Measurements from ENCODE around the gene UNC80.

The UNC80 gene

DNA sequence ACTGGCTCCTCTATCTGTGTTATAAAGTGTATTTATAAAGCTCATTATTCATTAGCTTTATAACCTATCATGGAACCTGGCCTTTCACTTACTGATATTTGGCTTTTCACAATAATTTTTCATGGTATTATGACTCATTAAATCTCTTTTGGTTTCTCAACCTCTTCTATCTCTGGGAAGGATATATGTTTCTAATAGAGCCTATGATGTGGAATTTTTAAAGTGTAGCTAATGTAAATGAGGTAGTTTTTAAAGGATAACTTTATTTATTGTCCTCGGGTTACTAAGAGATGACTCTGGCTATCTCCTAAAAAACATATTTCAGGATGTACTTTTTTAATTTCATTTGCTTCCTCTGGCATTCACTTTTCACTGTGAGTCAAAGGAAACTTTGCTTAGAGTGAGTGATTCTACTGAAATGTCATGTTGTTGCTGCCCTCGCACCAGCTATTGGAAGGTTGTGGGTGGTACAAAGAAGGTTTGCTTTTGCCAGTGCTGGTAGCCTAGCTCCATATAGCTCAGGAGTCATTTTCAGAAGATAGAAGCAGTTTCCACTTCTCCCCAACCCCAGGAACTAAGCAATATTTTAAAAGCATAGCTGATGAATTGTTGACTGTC is 145.6 kb downstream of the UNC80 start:
- DNase-seq, result no peak

- DNase-seq, result no peak
Observed at GRCh38 chr2:209918251-209918650, 146.6 kb downstream of the UNC80 start.

GRCh38 chr2:209922116-209922515 is 150.5 kb downstream of the UNC80 start:
- no peak for DNase-seq

GRCh38 chr2:209929369-209929768 is 157.7 kb downstream of the UNC80 start:
- no peak for DNase-seq

- no peak for DNase-seq
Observed at GRCh38 chr2:209933499-209934483, 162.2 kb downstream of the UNC80 start.

DNA sequence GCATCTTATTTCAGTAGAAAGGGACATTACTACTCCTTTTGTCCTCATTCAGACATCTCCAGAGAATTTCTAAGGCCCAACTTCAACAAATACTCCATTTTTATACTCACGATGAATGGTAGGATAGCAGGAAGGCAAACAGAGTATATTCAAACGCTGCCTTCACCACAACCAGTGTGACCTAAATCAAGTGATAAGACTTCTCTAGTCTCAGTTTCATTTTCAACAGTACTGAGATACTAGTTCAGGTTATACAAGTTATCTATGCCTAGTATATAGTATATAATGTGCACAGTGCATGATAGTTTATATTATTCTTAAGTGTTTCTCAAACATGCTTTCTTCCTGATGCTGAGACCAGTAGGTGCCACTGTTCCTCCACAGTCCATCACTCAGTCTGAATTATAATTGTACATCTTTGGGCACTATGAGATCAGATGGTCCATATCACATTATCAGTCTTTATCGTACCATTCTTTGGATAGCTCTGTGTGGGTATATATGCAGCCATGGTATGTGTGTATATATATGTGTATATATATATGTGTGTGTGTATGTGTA is 164.6 kb downstream of the UNC80 start:
- no peak for DNase-seq

- no peak for DNase-seq
Observed at GRCh38 chr2:209937893-209938292, 166.3 kb downstream of the UNC80 start.

DNA sequence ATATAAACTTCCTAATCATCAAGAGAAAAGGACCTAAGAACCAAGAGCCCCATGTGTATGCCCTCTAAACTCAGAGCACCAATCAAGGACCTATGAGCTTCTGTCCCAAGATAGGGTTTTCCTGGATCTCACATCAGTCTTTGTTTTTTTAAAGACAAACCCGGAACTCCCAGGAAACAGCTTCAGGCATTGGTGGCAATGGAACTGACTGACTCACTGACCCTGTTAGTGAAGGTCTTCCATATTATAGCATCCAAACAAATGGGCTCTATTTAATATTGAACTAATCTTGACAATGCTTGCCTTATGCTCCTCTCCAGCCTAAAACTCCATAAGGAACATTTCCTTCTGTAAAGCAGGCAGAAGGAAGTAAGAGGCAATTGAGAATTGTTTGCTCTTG is 167.3 kb downstream of the UNC80 start:
- no peak for DNase-seq

- no peak for DNase-seq
Observed at GRCh38 chr2:209940936-209941335, 169.3 kb downstream of the UNC80 start.

- no peak for DNase-seq
Observed at GRCh38 chr2:209942426-209942825, 170.8 kb downstream of the UNC80 start.

GRCh38 chr2:209942936-209943605 is 171.4 kb downstream of the UNC80 start:
- DNase-seq, result no peak

GRCh38 chr2:209943776-209944175 is 172.1 kb downstream of the UNC80 start:
- DNase-seq, result no peak

GRCh38 chr2:209946539-209946938 is 174.9 kb downstream of the UNC80 start:
- DNase-seq, result no peak

GRCh38 chr2:209956271-209956670 is 184.6 kb downstream of the UNC80 start:
- DNase-seq, result no peak

GRCh38 chr2:209958016-209958415 is 186.4 kb downstream of the UNC80 start:
- no peak for DNase-seq

GRCh38 chr2:209960045-209960444 is 188.4 kb downstream of the UNC80 start:
- no peak for DNase-seq

DNA sequence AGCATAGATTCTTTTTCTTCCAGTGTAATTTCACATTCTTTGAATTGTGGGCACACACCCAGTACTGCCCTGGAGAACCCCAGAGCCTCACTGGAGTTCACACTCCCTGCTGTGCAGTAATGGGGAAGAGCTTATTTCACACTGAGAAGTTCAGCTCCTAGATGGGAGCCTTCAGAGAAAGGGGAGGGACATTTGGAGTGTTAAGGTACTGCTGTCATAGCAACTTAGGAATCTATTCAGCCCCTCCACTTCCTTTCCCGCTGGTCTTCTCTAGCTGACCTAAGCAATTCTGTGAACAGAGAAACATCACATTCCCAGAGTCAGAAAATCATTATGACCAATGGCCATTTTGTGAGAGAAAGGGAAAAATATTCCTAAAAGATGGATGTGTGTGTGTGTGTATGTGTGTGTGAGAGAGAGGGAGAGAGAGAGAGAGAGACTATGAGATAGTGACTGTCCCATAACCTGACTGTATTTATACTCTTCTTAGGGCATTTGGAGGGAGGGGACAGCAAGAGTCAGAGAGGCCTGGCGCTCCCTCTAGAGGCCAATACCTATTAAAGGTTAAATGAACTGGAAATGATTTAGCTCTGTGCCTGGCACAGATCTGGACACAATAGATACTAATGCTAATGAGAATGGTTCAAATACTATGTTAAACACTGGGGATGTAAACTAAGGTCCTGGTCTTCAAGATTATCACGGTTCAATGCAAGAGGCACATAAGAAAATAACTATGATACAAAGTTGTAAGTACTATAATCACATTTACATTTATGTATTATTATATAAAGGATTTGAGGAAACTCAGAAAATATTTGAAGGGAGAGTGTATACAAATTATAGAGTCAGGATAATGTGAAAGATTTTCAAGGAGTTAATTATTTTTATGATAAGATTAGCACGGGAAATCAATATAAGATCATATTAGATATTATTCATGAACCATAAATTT is 189.3 kb downstream of the UNC80 start:
- DNase-seq, result peak; percentile 71

- no peak for DNase-seq
Observed at GRCh38 chr2:209965723-209966122, 194.1 kb downstream of the UNC80 start.

- no peak for DNase-seq
Observed at GRCh38 chr2:209969692-209970091, 198.1 kb downstream of the UNC80 start.

GRCh38 chr2:209970271-209970670 is 198.6 kb downstream of the UNC80 start:
- DNase-seq, result no peak

DNA sequence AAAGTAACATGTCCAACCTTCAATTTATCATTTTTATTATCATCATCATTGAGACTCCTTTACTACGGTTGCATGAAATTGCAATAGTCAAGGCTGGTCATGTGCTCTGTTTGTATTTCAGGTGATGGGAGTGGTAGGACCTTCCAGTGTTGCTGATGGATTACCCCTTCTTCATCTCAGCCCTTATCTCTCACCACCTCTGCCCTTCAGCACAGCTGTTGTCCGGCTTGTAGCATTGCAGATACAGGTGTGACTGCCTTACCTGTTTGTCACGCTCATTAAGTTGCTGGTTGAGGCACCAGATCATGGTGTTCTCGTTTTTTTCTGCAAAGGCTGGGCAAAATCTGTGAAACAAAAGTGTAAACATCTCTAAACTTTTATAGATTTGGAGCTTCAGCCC is 199.1 kb downstream of the UNC80 start:
- no peak for DNase-seq

DNA sequence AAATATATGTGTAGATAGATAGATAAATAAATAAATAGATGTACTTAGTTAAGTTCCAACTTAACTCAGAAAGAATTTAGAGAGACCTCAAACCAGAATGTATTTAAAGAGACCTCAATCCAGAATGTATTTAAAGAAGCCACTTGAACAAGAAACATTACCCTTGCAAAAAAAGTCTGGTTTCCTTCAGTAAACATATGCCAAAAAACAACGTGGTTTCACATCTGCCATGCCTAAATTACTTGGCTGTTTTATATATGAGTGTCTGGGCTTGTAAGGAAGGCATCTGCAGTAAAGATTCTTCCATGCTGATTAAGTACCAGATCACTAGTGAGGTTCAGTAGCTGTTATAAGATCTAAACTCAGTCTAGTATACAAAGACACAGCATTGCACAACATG is 201.7 kb downstream of the UNC80 start:
- DNase-seq, result no peak

All from COR-L47 (cell line).